IPS-18a (cell line): ENCODE results near the gene NUTF2.
"Not testable (repeated sequence)": the region's sequence is repeated elsewhere in the genome, so short reads cannot be mapped to it uniquely, and the experiment has no call there.

Experiments
- H3K27ac ChIP-seq: one replicate; pipeline ENCODE4 v1.5.1; 2013; ENCODE audit warnings: low read length
- H3K27me3 ChIP-seq: one replicate; pipeline ENCODE4 v1.6.1; 2013; ENCODE audit warnings: mild to moderate bottlenecking, low read length; ENCODE audit not compliant: control insufficient read depth, insufficient read depth
- H3K36me3 ChIP-seq: one replicate; pipeline ENCODE4 v1.6.1; 2013; ENCODE audit warnings: low read depth, low read length; ENCODE audit not compliant: control insufficient read depth
- H3K4me1 ChIP-seq: one replicate; pipeline ENCODE4 v1.6.1; 2013; ENCODE audit warnings: low read depth, low read length; ENCODE audit not compliant: control insufficient read depth
- H3K4me3 ChIP-seq: one replicate; pipeline ENCODE4 v1.5.1; 2013; ENCODE audit warnings: low read length
- H3K9ac ChIP-seq: one replicate; pipeline ENCODE4 v1.6.1; 2013; ENCODE audit warnings: mild to moderate bottlenecking, low read length, moderate library complexity
- H3K9me3 ChIP-seq: one replicate; pipeline ENCODE4 v1.6.1; 2013; ENCODE audit warnings: low read depth, low read length; ENCODE audit not compliant: control insufficient read depth

The NUTF2 gene

DNA sequence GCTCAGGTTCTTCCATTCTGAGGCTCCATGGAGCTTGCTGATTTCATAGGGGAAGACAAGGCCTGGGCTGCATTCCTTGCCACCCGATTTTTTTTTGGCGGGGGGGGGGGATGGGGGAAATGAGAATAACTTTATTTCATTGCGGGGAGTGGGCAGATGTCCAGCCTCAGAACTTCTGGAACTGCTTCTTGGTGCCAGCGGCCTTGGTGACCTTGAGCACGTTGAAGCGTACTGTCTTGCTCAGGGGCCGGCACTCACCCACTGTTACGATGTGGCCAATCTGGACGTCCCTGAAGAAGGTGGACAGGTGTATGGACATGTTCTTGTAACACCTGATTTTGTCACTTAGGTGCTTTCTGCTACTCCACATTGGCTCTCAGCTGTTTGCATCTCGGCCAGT is 9.1 kb downstream of the NUTF2 start:
- no peak overlapping the region for H3K9ac ChIP-seq
- peaks cover 8% of the 10 kb centered on the region for H3K36me3 ChIP-seq
- no peaks in the 10 kb centered on the region for H3K9me3 ChIP-seq
- no peak overlapping the region for H3K4me3 ChIP-seq
- no peaks in the 10 kb centered on the region for H3K27me3 ChIP-seq
- H3K27ac ChIP-seq, result no peak overlapping the region
- H3K4me1 ChIP-seq, result peaks cover 20% of the 10 kb centered on the region

DNA sequence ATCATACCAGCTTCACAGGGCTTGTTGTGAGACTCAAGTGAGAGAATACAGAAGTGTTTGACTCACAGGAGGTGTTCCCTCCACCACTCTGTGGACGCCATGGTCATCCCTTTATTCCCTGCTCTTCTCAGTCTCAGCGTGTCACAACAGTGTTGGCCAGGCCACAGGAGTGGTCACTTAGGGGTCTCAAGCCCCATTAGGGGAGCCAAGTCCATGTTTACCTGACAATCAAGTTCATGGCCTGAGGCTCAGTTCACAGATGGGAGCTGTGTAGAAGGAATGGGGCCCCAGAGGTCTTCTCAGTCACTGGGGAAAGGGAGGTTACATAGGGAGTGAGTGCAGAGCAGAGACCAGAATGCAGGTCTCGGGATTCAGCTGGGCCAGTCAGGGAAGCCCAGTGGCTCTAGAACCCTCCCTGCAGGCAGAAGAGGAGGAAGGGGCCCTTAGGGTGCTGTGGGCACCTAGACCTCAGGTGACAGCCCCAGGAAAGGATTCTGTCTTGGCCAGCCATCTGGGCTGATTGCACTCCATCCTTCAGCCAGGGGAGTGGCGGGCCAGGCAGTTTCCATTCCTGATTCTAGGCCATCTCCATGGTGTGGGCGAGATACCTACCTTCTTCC is 10.3 kb downstream of the NUTF2 start:
- Histone ChIP-seq H3K9me3 (no peaks in the 10 kb centered on the region), H3K36me3 (peaks cover 10% of the 10 kb centered on the region), H3K9ac (peak overlapping the region; percentile 64), H3K4me1 (peaks cover 20% of the 10 kb centered on the region), H3K27ac (peak overlapping the region; percentile 74), H3K4me3 (peak overlapping the region; percentile 31), H3K27me3 (no peaks in the 10 kb centered on the region)

DNA sequence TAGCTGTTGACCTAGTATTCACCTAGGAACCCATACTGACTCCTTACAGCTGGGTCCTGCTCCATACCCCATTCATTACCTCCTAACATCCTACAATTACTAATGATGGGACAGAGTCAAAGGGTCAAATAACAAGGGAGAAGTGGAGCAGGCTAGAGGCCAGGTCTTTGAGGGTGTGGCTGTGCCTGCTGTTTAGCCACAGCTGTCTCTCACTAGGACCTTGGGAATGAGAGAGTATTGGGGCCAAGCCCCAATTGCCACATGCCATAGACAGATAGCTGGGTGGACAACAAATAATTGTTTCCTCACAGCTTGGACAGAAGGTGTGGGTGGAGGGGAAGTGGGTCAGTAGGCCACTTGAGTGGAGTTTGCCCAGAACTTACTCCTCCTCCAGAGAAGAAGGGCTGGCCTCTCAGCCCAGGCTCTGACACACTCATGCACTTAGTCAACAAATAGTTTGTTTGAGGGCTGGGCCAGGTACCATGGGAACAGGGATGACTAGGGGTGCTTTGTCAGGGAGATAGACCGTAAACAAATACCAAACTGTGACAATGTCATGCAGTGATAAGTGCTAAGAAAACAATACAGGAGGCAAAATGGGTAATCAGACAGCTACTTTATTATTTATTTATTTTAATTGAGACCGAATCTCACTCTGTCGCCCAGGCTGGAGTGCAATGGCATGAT is 11.0 kb downstream of the NUTF2 start:
- Histone ChIP-seq H3K9ac (peak overlapping the region; percentile 64), H3K4me3 (peak overlapping the region; percentile 31), H3K9me3 (no peaks in the 10 kb centered on the region), H3K36me3 (peaks cover 8% of the 10 kb centered on the region), H3K4me1 (peaks cover 20% of the 10 kb centered on the region), H3K27ac (peak overlapping the region; percentile 84), H3K27me3 (no peaks in the 10 kb centered on the region)

GRCh38 chr16:67858500-67858899 is 11.8 kb downstream of the NUTF2 start:
- H3K4me3 ChIP-seq, result peak overlapping the region; percentile 26
- peak overlapping the region; percentile 60 for H3K9ac ChIP-seq
- H3K4me1 ChIP-seq, result peaks cover 20% of the 10 kb centered on the region
- peaks cover 8% of the 10 kb centered on the region for H3K36me3 ChIP-seq
- H3K27ac ChIP-seq, result peak overlapping the region; percentile 84
- H3K27me3 ChIP-seq, result no peaks in the 10 kb centered on the region
- H3K9me3 ChIP-seq, result no peaks in the 10 kb centered on the region

- H3K27ac ChIP-seq, result no peak overlapping the region
These were observed 14.1 kb downstream of the NUTF2 start for GRCh38 chr16:67860589-67861398.

DNA sequence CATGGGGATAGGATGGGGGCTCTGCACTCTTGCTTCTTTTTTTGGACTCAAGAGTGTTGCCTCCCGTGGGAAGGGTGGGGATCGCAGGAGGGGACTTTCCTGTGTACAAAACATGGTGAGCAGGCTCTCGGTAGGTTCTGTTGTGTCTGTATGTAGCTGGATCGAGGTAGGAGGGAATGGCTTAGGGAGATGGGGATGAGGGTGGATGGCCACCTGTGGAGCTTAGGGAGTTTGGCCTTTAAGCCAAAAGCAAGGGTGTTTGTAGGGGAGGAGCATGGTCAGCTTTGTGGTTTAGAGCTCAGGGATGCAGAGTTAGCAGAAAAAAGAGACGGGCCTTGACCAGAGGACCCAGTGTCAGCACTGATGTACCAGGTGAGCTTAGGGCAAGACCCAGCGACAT is 15.1 kb downstream of the NUTF2 start:
- no peaks in the 10 kb centered on the region for H3K27me3 ChIP-seq
- no peaks in the 10 kb centered on the region for H3K9me3 ChIP-seq
- no peak overlapping the region for H3K4me3 ChIP-seq
- no peak overlapping the region for H3K27ac ChIP-seq
- H3K4me1 ChIP-seq, result peaks cover 16% of the 10 kb centered on the region
- H3K36me3 ChIP-seq, result peaks cover 13% of the 10 kb centered on the region
- H3K9ac ChIP-seq, result no peak overlapping the region

More at GRCh38 chr16:67860589-67861398, 14.1 kb downstream of the NUTF2 start:
- Histone ChIP-seq H3K36me3 (peaks cover 13% of the 10 kb centered on the region), H3K4me1 (peaks cover 20% of the 10 kb centered on the region), H3K27me3 (no peaks in the 10 kb centered on the region), H3K4me3 (no peak overlapping the region), H3K9ac (no peak overlapping the region), H3K9me3 (no peaks in the 10 kb centered on the region)

DNA sequence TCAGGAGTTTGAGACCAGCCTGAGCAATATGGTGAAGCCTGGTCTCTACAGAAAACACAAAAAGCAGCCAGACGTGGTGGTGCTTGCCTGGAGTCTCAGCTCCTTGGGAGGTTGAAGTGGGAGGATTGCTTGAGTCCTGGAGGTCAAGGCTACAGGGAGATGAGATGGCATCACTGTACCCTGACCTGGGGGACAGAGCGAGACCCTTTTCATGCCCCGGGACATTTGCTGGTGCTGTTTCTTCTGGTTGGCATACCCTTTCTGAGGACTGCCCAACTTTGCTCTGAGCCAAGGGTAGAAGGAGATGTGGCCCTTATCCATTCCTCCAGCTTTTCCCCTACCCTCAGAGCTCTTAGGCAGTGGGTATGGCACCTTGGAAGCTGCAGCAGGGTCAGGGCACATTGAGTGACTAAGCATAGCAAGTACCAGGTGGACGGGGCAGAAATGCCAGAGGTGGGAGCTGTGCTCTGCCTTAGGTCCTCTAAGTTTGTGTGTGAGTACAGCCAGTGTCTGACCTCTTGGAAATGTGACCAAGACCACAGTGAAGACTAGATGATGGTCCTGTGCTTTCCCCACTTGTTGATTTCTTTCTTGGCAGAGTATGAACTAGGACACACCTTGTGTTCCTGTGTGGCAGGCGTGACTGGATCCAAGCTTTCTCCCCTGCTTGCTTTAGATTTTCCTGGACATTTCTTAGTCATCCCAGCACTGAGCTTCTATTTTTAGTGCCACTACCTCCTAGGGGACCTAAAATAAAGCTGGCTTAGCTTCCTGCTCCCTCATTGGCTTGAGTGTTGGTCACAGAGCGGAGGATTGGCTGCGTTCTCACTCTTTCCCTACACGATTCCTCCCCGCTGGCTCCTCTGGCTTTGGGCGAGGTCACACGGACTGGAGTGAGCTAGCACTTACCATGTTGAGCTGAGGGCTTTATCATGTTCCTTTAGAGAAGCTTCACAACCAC is 16.2 kb downstream of the NUTF2 start:
- Histone ChIP-seq H3K4me3 (no peak overlapping the region), H3K27me3 (no peaks in the 10 kb centered on the region), H3K4me1 (peaks cover 6% of the 10 kb centered on the region), H3K9me3 (no peaks in the 10 kb centered on the region), H3K36me3 (peaks cover 20% of the 10 kb centered on the region), H3K27ac (no peak overlapping the region), H3K9ac (no peak overlapping the region)

- peaks cover 26% of the 10 kb centered on the region for H3K36me3 ChIP-seq
- H3K9ac ChIP-seq, result not testable (repeated sequence)
These were observed 17.3 kb downstream of the NUTF2 start for GRCh38 chr16:67864044-67864443.

DNA sequence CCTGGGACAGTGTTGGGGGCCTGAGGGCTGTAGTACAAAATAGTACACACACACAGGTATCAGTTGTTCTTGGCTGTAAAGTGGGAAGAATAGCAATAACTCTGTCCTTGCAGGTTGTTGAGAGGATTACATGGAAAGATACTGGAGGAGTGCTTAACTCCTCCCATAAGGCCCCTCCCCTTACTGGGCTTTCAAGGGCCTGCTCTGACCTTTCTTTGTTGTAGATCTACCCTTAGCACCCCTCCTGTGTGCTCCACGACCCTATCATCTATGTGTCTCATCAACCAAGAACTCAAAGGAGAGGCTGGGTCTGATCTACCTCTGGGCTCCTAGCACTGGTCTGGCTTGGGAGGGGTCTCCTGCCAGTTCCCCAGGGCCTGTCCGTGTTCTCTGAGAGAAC is 17.9 kb downstream of the NUTF2 start:
- no peaks in the 10 kb centered on the region for H3K9me3 ChIP-seq
- no peak overlapping the region for H3K9ac ChIP-seq
- H3K4me3 ChIP-seq, result no peak overlapping the region
- peaks cover 27% of the 10 kb centered on the region for H3K36me3 ChIP-seq
- no peak overlapping the region for H3K27ac ChIP-seq
- no peaks in the 10 kb centered on the region for H3K4me1 ChIP-seq
- no peaks in the 10 kb centered on the region for H3K27me3 ChIP-seq

More at GRCh38 chr16:67864044-67864443, 17.3 kb downstream of the NUTF2 start:
- H3K4me3 ChIP-seq, H3K9me3 ChIP-seq, H3K27me3 ChIP-seq, H3K4me1 ChIP-seq, H3K27ac ChIP-seq: not testable (repeated sequence)

GRCh38 chr16:67865318-67865717 is 18.6 kb downstream of the NUTF2 start:
- Histone ChIP-seq H3K36me3 (peaks cover 35% of the 10 kb centered on the region), H3K9me3 (no peaks in the 10 kb centered on the region), H3K4me1 (no peaks in the 10 kb centered on the region), H3K27ac (no peak overlapping the region), H3K9ac (no peak overlapping the region), H3K27me3 (no peaks in the 10 kb centered on the region), H3K4me3 (no peak overlapping the region)

DNA sequence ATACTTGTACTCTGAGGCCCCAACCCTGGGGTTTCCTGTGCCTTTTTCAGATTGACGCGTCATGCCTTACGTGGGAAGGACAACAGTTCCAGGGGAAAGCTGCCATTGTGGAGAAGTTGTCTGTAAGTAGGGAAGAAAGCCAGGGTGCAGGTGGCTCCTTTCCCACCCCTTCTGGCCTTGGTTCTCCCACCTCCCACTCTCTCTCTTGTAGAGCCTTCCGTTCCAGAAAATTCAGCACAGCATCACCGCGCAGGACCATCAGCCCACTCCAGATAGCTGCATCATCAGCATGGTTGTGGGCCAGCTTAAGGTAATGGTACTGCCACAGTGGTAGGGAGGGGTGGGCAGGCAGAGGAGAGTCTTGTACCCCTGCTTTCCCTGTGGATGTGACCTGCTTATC is 21.6 kb downstream of the NUTF2 start:
- Histone ChIP-seq H3K27me3 (no peaks in the 10 kb centered on the region), H3K4me1 (no peaks in the 10 kb centered on the region), H3K4me3 (no peak overlapping the region), H3K9me3 (no peaks in the 10 kb centered on the region), H3K9ac (no peak overlapping the region), H3K27ac (no peak overlapping the region), H3K36me3 (peaks cover 32% of the 10 kb centered on the region)
